GM10847 (cell line): ENCODE measurements around the gene F10.

ENCODE experiments used
- POLR2A ChIP-seq: IDR thresholded peaks from 2 replicates; pipeline ENCODE4 v1.6.1; 2011; ENCODE audit not compliant: insufficient read length; ENCODE audit errors: extremely low read depth

F10 gene

GRCh38 chr13:113129921-113130750, 7.5 kb downstream of the F10 start:
- no peak for TF ChIP-seq POLR2A

- TF ChIP-seq POLR2A, result no peak
Measured at GRCh38 chr13:113135281-113135760, 12.7 kb downstream of the F10 start.

GRCh38 chr13:113137691-113138298, 15.2 kb downstream of the F10 start:
- no peak for TF ChIP-seq POLR2A

- TF ChIP-seq POLR2A, result no peak
Measured at GRCh38 chr13:113138792-113139551, 16.4 kb downstream of the F10 start.

- no peak for TF ChIP-seq POLR2A
Measured at GRCh38 chr13:113139577-113139976, 17.0 kb downstream of the F10 start.

GRCh38 chr13:113140677-113141600, 18.3 kb downstream of the F10 start:
- no peak for TF ChIP-seq POLR2A

- TF ChIP-seq POLR2A, result no peak
Measured at GRCh38 chr13:113141601-113141970, 19.0 kb downstream of the F10 start.

- no peak for TF ChIP-seq POLR2A
Measured at GRCh38 chr13:113142876-113143275, 20.3 kb downstream of the F10 start.

- no peak for TF ChIP-seq POLR2A
Measured at GRCh38 chr13:113143466-113144254, 21.1 kb downstream of the F10 start.

- TF ChIP-seq POLR2A, result no peak
Measured at GRCh38 chr13:113144255-113144629, 21.6 kb downstream of the F10 start.

GRCh38 chr13:113145496-113145895, 22.9 kb downstream of the F10 start:
- TF ChIP-seq POLR2A, result no peak

- no peak for TF ChIP-seq POLR2A
Measured at GRCh38 chr13:113145911-113146598, 23.5 kb downstream of the F10 start.

- no peak for TF ChIP-seq POLR2A
Measured at GRCh38 chr13:113146750-113147149, 24.2 kb downstream of the F10 start.
